K562 (cell line): Measurements from ENCODE around the gene KSR2. TPM values are rescaled to one million over a fixed set of nuclear protein-coding genes. Genes with fewer than 3 reads are reported as not detected.

ENCODE experiments used
- ATAC-seq: fragments of 200-7000 bp; cut with Tn5 transposase; 3 replicates; pipeline ENCODE4 v1.9.1; 2020; ENCODE audit warnings: moderate library complexity
- BruUV-seq: library from RNA; stranded (reverse); fragments of 400-500 nt; replicated peaks from 2 replicates; lab custom pipeline; 2021; lab: Mats Ljungman, UMichigan
- CTCF ChIA-PET: fragments of 300-600 bp; formaldehyde crosslinking; extraction: SDS; loops from one replicate; lab custom pipeline; 2021; ENCODE audit warnings: low intra/inter-chr PET ratio; lab: Yijun Ruan, JAX
- POLR2A ChIA-PET: fragments of 300-600, 350-650 bp; sonication (Branson Sonifier 250); formaldehyde crosslinking; extraction: SDS; loops from one replicate; lab custom pipeline; 2021; ENCODE audit warnings: antibody characterized with exemption, inconsistent platforms; lab: Yijun Ruan, JAX
- DNase-seq, 4 experiments: peaks; one replicate each; pipeline versions ENCODE4 v3.0.0 to v3.0.0-alpha.2; 2011 to 2018; ENCODE audit warnings: low spot score in 3 of 4, mixed read lengths in 3 of 4; ENCODE audit errors: extremely low read depth in 1 of 4
- FAIRE-seq: peaks from 2 replicates; lab custom pipeline; 2011; peaks lifted over from hg19 to GRCh38; lab: Jason Lieb, UNC
- H2AFZ ChIP-seq: 2 replicates; pipeline ENCODE4 v1.6.0; 2011; ENCODE audit warnings: low read depth, low read length, control low read depth, inconsistent platforms
- H3K27ac ChIP-seq: fragments of 200-600 bp; 3 replicates; pipeline ENCODE4 v1.8.0; 2011; ENCODE audit warnings: low read depth, mild to moderate bottlenecking, control low read depth, inconsistent platforms, low read length, moderate library complexity, mixed read lengths; ENCODE audit errors: extremely low read depth
- H3K27me3 ChIP-seq, 2 experiments: fragments of 300-600 bp in 1 of 2; 2 replicates in 1 of 2; 3 replicates in 1 of 2; pipeline versions ENCODE4 v1.6.0 to v1.8.0; 2011; ENCODE audit warnings: inconsistent platforms in 2 of 2, low read length in 2 of 2, mild to moderate bottlenecking in 1 of 2, mixed read lengths in 1 of 2, moderate library complexity in 1 of 2; ENCODE audit not compliant: control insufficient read depth in 2 of 2, insufficient read depth in 2 of 2
- H3K36me3 ChIP-seq: fragments of 300-600 bp; 3 replicates; pipeline ENCODE4 v1.8.0; 2011; ENCODE audit warnings: mild to moderate bottlenecking, low read length, inconsistent platforms; ENCODE audit not compliant: control insufficient read depth, insufficient read depth
- H3K4me1 ChIP-seq, 2 experiments: fragments of 200-600 bp in 1 of 2; replicated peaks in 1 of 2; 2 replicates in 1 of 2; 3 replicates in 1 of 2; pipeline versions ENCODE4 v1.5.1 to v1.8.0; 2011; ENCODE audit warnings: inconsistent platforms in 2 of 2, low read length in 2 of 2, mild to moderate bottlenecking in 1 of 2, mixed read lengths in 1 of 2, moderate library complexity in 1 of 2; ENCODE audit not compliant: control insufficient read depth in 2 of 2, insufficient read depth in 2 of 2
- H3K4me2 ChIP-seq: 2 replicates; pipeline ENCODE4 v1.6.1; 2011; ENCODE audit warnings: low read length, control low read depth, inconsistent platforms, mixed read lengths; ENCODE audit not compliant: insufficient read depth
- H3K4me3 ChIP-seq: fragments of 200-600 bp; sonication (generic), shearing (Covaris generic); 2 replicates; pipeline ENCODE4 v1.5.1; 2016; ENCODE audit warnings: control low read depth, inconsistent platforms
- H3K79me2 ChIP-seq: fragments of 200-600 bp; 3 replicates; pipeline ENCODE4 v1.8.0; 2011; ENCODE audit warnings: low read length, inconsistent platforms; ENCODE audit not compliant: control insufficient read depth, insufficient read depth
- H3K9ac ChIP-seq, 2 experiments: 2 replicates each; pipeline versions ENCODE4 v1.6.0 to v1.6.1; 2011; ENCODE audit warnings: low read depth in 2 of 2, low read length in 2 of 2, control low read depth in 1 of 2, inconsistent platforms in 1 of 2, mild to moderate bottlenecking in 1 of 2, mixed read lengths in 1 of 2; ENCODE audit not compliant: insufficient read depth in 1 of 2
- H3K9me1 ChIP-seq: one replicate; pipeline ENCODE4 v1.6.0; 2011; ENCODE audit warnings: inconsistent platforms, mild to moderate bottlenecking, low read length, moderate library complexity; ENCODE audit not compliant: control insufficient read depth, insufficient read depth
- H3K9me3 ChIP-seq: replicated peaks from 2 replicates; pipeline ENCODE4 v1.5.1; 2011; ENCODE audit warnings: low read depth, low read length, inconsistent platforms; ENCODE audit not compliant: control insufficient read depth, insufficient read depth
- H4K20me1 ChIP-seq: replicated peaks from 2 replicates; pipeline ENCODE4 v1.6.1; 2011; ENCODE audit warnings: low read length, inconsistent platforms, mixed read lengths; ENCODE audit not compliant: control insufficient read depth, insufficient read depth
- BMI1 ChIP-seq: fragments of 150-350 bp; IDR thresholded peaks from 2 replicates; pipeline ENCODE4 v1.6.1; 2014; ENCODE audit warnings: low read length
- FOXJ2 ChIP-seq: fragments of 200-800 bp; sonication (Bioruptor generic); IDR thresholded peaks from 2 replicates; pipeline ENCODE4 v1.6.1; 2016; ENCODE audit warnings: missing genetic modification characterization, missing compliant biosample characterization
- MITF ChIP-seq: IDR thresholded peaks from 2 replicates; pipeline ENCODE4 v1.6.1; 2014; ENCODE audit warnings: antibody characterized with exemption
- NR2C1 ChIP-seq, 2 experiments: fragments of 450-650 bp; IDR thresholded peaks; 2 replicates each; pipeline ENCODE4 v1.6.1; 2017; ENCODE audit warnings: mild to moderate bottlenecking in 2 of 2, antibody characterized with exemption in 1 of 2, inconsistent platforms in 1 of 2, missing compliant biosample characterization in 1 of 2, missing genetic modification characterization in 1 of 2
- NRF1 ChIP-seq, 2 experiments: fragments of 450-650 bp; IDR thresholded peaks in 1 of 2; conservative IDR thresholded peaks in 1 of 2; 2 replicates each; pipeline ENCODE4 v1.6.1; 2014; ENCODE audit warnings: mild to moderate bottlenecking in 2 of 2
- PRDM10 ChIP-seq: fragments of 450-650 bp; IDR thresholded peaks from 2 replicates; pipeline ENCODE4 v1.6.1; 2018; ENCODE audit not compliant: partially characterized antibody
- RBM17 ChIP-seq: fragments of 200-400 bp; formaldehyde crosslinking; IDR thresholded peaks from 2 replicates; pipeline ENCODE4 v1.6.1; 2017; ENCODE audit warnings: low read depth, mild to moderate bottlenecking, low read length, borderline replicate concordance
- SIN3B ChIP-seq: fragments of 450-650 bp; IDR thresholded peaks from 2 replicates; pipeline ENCODE4 v1.6.1; 2017; ENCODE audit warnings: low read depth, mild to moderate bottlenecking, moderate library complexity
- THRB ChIP-seq: fragments of 450-650 bp; formaldehyde crosslinking; conservative IDR thresholded peaks from 2 replicates; pipeline ENCODE4 v1.4.0; 2022; ENCODE audit warnings: mild to moderate bottlenecking, missing genetic modification characterization
- ZNF253 ChIP-seq: fragments of 250-450 bp; sonication (Bioruptor Pico); conservative IDR thresholded peaks from 2 replicates; pipeline ENCODE4 v1.6.1; 2021; ENCODE audit warnings: mild to moderate bottlenecking
- WGBS: fragments of 100-300 bp; shearing (Covaris generic); methylation state at CpG from one replicate; pipeline ENCODE4 v1.1.6; 2016; ENCODE audit warnings: low coverage, mixed read lengths; ENCODE audit not compliant: insufficient coverage; ENCODE audit errors: missing lambda C conversion rate; 5-methylcytosine and 5-hydroxymethylcytosine counted together
- in situ Hi-C: fragments of 300-500 bp; cut with MboI; formaldehyde crosslinking; loops from 4 replicates; pipeline ENCODE4 v1.15.0; 2018; ENCODE audit warnings: inconsistent platforms, mixed read lengths
- intact Hi-C: fragments of 100-400 bp; cut with micrococcal nuclease; formaldehyde crosslinking; loops from 2 replicates; pipeline ENCODE4 v1.14.2; 2022
- polyA plus RNA-seq, 8 experiments: library from polyadenylated mRNA; depleted of rRNA in 4 of 8; stranded (reverse) in 5 of 8; unstranded in 3 of 8; fragments of >200 nt; fragmentation: Nextera tagmentation in 2 of 8; fragmentation: Illumina TruSeq in 1 of 8; extraction: Ambion mirVana in 2 of 8; extraction: Trizol in 1 of 8; gene quantifications; 2 replicates each; pipeline versions ENCODE4 v1.2.1 to v1.2.3, GENCODE V29; 2011 to 2014; ENCODE audit warnings: inconsistent platforms in 1 of 8, missing spikeins in 1 of 8
- total RNA-seq, 7 experiments: library from RNA; depleted of rRNA in 6 of 7; stranded (reverse); fragments of >200 nt in 6 of 7; fragmentation: Illumina TruSeq in 2 of 7; extraction: Trizol in 2 of 7; gene quantifications; 2 replicates each; pipeline versions ENCODE4 v1.2.1 to v1.2.3, GENCODE V29; 2011 to 2021; ENCODE audit warnings: low replicate concordance in 1 of 7

KSR2 gene
- total and polyA plus RNA-seq, 9 of the 15 experiments (the other 6 are each of a cell fraction or from before 2014, with no cell fraction given): not detected

- no peak for FAIRE-seq
- H3K79me2 ChIP-seq: no peaks in the 10 kb centered on the region
- H3K27ac ChIP-seq: no peak overlapping the region
- POLR2A ChIA-PET: no interaction called here
- no peaks in the 10 kb centered on the region for H3K9me1 ChIP-seq
- intact Hi-C loops (no loop called here), in situ Hi-C loops (no loop called here)
- H3K4me2 ChIP-seq: no peak overlapping the region
- no peaks in the 10 kb centered on the region for H3K27me3 ChIP-seq
- no peaks in the 10 kb centered on the region for H3K36me3 ChIP-seq
- no peak for TF ChIP-seq ZNF253 (CRISPR knock-in tag)
- no peak for TF ChIP-seq PRDM10
- no peak for TF ChIP-seq NR2C1 (IDR thresholded peaks at IDR 0.05)
- no peak for TF ChIP-seq NR2C1 (tag; IDR thresholded peaks at IDR 0.05)
- no peak for TF ChIP-seq THRB (CRISPR knock-in tag)
- TF ChIP-seq MITF: no peak
- no peak for TF ChIP-seq RBM17
- no peak for TF ChIP-seq SIN3B
- no peak for TF ChIP-seq NRF1 (conservative IDR thresholded peaks at IDR 0.05 in 1 of 2, IDR thresholded peaks at IDR 0.05 in 1 of 2)
- TF ChIP-seq BMI1: no peak
- TF ChIP-seq FOXJ2 (tag): no peak
- ATAC-seq: no peak
- no peak overlapping the region for H2AFZ ChIP-seq
- BruUV-seq: no TSS peak
- CTCF ChIA-PET: no interaction called here
- WGBS: 0% methylated on average over 3 of the region's 3 CpGs
- no peak overlapping the region for H3K4me3 ChIP-seq
- H3K9ac ChIP-seq: no peak overlapping the region
- no peaks in the 10 kb centered on the region for H4K20me1 ChIP-seq
- no peaks in the 10 kb centered on the region for H3K4me1 ChIP-seq
- H3K9me3 ChIP-seq: no peaks in the 10 kb centered on the region
- no peak for DNase-seq
Measured at GRCh38 chr12:117489671-117490070, 479.1 kb downstream of the KSR2 start.
